Cardiac muscle cell (in vitro differentiated cells and primary cell): Measurements from ENCODE around the gene CCDC126. TPM values are rescaled to one million over a fixed set of nuclear protein-coding genes. Genes with fewer than 3 reads are reported as not detected.

Experiments
- DNase-seq, 2 donors: peaks; one replicate each; pipeline versions ENCODE4 v3.0.0 to v3.0.0-alpha.2; 2010 to 2017; ENCODE audit warnings: low read depth in 1 of 2, low spot score in 1 of 2
- H3K27ac ChIP-seq: fragments of 200-600 bp; sonication (generic); 2 replicates; pipeline ENCODE4 v1.5.1; 2016
- H3K27me3 ChIP-seq: fragments of 200-600 bp; sonication (generic); 2 replicates; pipeline ENCODE4 v1.6.0; 2016; ENCODE audit warnings: control low read depth
- H3K36me3 ChIP-seq: fragments of 200-600 bp; sonication (generic); 2 replicates; pipeline ENCODE4 v1.5.1; 2016; ENCODE audit warnings: control low read depth
- H3K4me1 ChIP-seq: fragments of 200-600 bp; sonication (generic); 2 replicates; pipeline ENCODE4 v1.8.1; 2017; ENCODE audit warnings: low read depth, mild to moderate bottlenecking, mixed run types
- H3K4me3 ChIP-seq: fragments of 200-600 bp; sonication (generic); 2 replicates; pipeline ENCODE4 v1.5.1; 2016; ENCODE audit warnings: mild to moderate bottlenecking
- H3K9me3 ChIP-seq: fragments of 200-600 bp; sonication (generic); 2 replicates; pipeline ENCODE4 v1.5.1; 2017; ENCODE audit warnings: low read depth, mild to moderate bottlenecking, control low read depth
- polyA plus RNA-seq: library from polyadenylated mRNA; unstranded; fragments of >200 nt; fragmentation: Nextera tagmentation; extraction: Ambion mirVana; gene quantifications from 2 replicates; pipeline ENCODE4 v1.2.1, GENCODE V29; 2016
- total RNA-seq: library from RNA; depleted of rRNA; stranded (reverse); fragments of >200 nt; gene quantifications from 2 replicates; pipeline ENCODE4 v1.2.3, GENCODE V29; 2016
- TF ChIP-seq, protein P1 (sequence below): IDR thresholded peaks from 2 replicates; pipeline ENCODE4 v1.5.1; 2012; ENCODE audit warnings: low read depth, mild to moderate bottlenecking, low read length

Gene CCDC126
- total and polyA plus RNA-seq, 2 experiments from 2014 or later = 3.9 to 8.7 TPM

DNA sequence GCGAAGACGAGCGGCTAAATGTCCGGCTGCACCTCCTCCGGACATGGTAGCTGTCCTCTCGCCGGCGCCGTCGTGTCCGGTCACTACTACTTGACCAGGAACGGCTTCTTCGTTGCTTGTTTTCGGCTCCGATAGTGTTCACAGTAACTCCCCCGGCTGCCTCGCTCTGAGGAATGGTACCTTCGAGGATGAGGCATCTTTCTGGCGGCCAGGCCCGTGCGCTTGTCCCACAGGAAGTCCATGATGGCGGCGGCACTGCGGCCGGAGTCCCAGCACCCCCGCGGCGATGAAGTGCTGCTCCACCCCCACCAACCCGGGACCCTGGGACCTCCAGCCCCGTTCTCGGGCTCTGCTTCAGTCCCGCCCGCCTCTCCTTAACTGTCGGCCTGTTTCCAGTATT lies 11.0 kb upstream of the CCDC126 start:
- no peaks in the 10 kb centered on the region for H3K36me3 ChIP-seq
- no peak for DNase-seq
- TF ChIP-seq, protein P1, sequence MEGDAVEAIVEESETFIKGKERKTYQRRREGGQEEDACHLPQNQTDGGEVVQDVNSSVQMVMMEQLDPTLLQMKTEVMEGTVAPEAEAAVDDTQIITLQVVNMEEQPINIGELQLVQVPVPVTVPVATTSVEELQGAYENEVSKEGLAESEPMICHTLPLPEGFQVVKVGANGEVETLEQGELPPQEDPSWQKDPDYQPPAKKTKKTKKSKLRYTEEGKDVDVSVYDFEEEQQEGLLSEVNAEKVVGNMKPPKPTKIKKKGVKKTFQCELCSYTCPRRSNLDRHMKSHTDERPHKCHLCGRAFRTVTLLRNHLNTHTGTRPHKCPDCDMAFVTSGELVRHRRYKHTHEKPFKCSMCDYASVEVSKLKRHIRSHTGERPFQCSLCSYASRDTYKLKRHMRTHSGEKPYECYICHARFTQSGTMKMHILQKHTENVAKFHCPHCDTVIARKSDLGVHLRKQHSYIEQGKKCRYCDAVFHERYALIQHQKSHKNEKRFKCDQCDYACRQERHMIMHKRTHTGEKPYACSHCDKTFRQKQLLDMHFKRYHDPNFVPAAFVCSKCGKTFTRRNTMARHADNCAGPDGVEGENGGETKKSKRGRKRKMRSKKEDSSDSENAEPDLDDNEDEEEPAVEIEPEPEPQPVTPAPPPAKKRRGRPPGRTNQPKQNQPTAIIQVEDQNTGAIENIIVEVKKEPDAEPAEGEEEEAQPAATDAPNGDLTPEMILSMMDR = no peak
- no peak overlapping the region for H3K4me3 ChIP-seq
- no peak overlapping the region for H3K27ac ChIP-seq
- H3K27me3 ChIP-seq = no peaks in the 10 kb centered on the region
- no peaks in the 10 kb centered on the region for H3K4me1 ChIP-seq
- H3K9me3 ChIP-seq = no peaks in the 10 kb centered on the region

DNA sequence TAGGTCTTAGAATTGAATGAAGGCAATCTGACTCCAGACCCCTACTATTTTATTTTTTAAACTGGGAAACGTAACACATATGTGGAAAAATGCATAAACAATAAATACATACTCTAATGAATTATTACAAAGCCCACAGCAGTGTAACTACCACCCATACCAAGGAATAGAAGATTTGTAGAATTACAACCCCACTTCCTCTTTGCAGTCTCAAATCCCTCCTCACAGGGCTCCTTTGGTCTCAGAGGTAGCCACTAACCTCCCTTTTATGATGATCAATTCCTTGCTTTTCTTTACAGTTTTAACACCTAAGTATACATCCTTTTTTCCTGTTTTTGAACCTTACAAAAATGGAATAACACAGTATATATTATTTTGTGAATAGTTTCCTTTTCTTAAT lies 6.7 kb upstream of the CCDC126 start:
- H3K36me3 ChIP-seq = no peaks in the 10 kb centered on the region
- no peaks in the 10 kb centered on the region for H3K27me3 ChIP-seq
- no peak for DNase-seq
- H3K4me3 ChIP-seq = no peak overlapping the region
- no peak overlapping the region for H3K27ac ChIP-seq
- H3K9me3 ChIP-seq = no peaks in the 10 kb centered on the region
- TF ChIP-seq, protein P1 = no peak
- no peaks in the 10 kb centered on the region for H3K4me1 ChIP-seq

DNA sequence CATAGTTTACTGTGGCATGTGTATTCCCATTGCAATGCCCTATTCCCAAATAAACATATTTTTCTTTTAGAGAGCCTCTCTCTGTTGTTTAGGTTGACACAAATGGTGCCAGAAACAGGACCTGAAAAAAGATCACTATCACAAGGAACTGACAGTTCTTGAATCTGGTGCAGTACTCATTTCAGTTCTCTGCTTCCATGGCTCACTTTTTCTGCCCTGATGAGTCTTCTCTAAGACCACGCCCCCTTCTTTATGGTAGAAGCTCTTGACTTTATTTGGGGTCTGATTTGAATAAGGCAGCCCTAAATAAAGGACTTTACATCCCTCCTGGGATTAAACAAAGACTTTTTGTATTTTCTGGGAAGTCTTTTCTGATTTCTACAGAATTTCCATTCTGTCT lies 3.5 kb upstream of the CCDC126 start:
- no peak for DNase-seq
- H3K36me3 ChIP-seq = no peaks in the 10 kb centered on the region
- no peaks in the 10 kb centered on the region for H3K4me1 ChIP-seq
- no peaks in the 10 kb centered on the region for H3K9me3 ChIP-seq
- H3K27me3 ChIP-seq = no peaks in the 10 kb centered on the region
- TF ChIP-seq, protein P1 = no peak
- no peak overlapping the region for H3K27ac ChIP-seq
- no peak overlapping the region for H3K4me3 ChIP-seq

DNA sequence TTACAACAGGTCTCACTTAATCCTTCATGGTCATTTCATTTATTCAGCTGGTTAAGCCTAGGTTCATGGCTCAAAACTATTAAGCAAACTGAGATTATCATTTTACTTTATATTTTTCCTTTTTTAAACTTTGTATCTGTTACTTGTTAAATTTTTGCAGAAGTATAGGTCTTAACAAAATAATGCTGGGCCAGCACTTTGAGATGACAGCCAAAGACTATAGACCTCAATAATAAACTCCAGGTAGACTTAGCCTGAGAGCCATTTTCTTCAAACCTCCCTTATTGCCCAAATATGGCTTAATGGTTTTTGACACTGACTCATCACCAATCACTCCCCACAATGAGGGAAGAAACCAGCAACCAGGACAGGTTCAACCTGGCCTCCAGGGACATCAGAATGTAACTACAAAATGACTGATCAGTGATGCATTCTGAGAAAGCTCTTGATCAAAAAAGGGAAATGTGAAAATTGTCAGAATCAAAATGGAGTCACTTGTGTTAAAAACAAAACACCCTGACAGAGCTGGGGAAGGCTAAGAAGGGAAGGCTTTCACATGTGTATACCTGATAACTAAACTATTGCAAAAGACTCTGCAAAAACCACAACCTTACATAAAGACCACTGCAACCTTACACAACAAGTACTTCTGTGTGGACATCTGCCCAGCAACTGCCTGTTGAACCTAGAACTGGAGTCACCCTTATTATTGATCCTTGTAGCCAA lies 2.1 kb upstream of the CCDC126 start:
- Histone ChIP-seq H3K36me3 (no peaks in the 10 kb centered on the region), H3K4me3 (no peak overlapping the region), H3K27me3 (no peaks in the 10 kb centered on the region), H3K9me3 (no peaks in the 10 kb centered on the region), H3K27ac (no peak overlapping the region), H3K4me1 (no peaks in the 10 kb centered on the region)
- TF ChIP-seq, protein P1 = no peak
- DNase-seq = no peak

DNA sequence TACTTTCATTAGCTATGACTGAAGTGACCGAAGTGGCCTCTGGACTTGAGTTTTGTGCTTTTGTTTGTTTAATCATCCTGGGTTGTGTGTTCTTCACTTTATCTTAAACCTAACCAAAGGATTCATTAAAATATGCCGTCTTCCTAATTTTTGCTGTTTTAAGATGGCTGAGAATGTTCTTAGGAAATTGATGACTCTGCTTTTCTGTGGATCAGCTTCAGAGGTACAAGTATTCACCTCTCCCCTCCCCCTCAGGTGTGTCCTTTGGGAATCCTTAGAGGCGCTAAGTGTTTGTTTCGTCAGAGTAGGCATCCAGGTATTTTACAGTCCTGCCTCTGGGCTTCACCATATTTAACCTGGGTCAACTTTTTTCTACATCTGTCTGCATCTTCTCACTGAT lies 1.1 kb downstream of the CCDC126 start:
- TF ChIP-seq, protein P1 = no peak
- no peak for DNase-seq
- Histone ChIP-seq H3K4me3 (peak overlapping the region; percentile 57), H3K36me3 (no peaks in the 10 kb centered on the region), H3K27me3 (no peaks in the 10 kb centered on the region), H3K27ac (no peak overlapping the region), H3K4me1 (no peaks in the 10 kb centered on the region), H3K9me3 (no peaks in the 10 kb centered on the region)
